Tibial artery (tissue), 4 donors: ENCODE data around the gene PAIP2.

Experiments
- DNase-seq, 2 donors: peaks; one replicate each; pipeline ENCODE4 v3.0.0-alpha.2; 2019
- H3K27ac ChIP-seq, 2 donors: fragments of 200-600 bp; sonication (generic) in 1 of 2; 1 replicate in 1 of 2; 2 replicates in 1 of 2; pipeline ENCODE4 v1.5.1; 2018 to 2019; ENCODE audit warnings: mild to moderate bottlenecking in 1 of 2
- H3K27me3 ChIP-seq, 2 donors: fragments of 200-600 bp; sonication (generic) in 1 of 2; one replicate each; pipeline versions ENCODE4 v1.5.1 to v1.6.0; 2016 to 2019
- H3K36me3 ChIP-seq, 3 donors: fragments of 200-600 bp; sonication (generic) in 2 of 3; one replicate each; pipeline ENCODE4 v1.5.1; 2016 to 2019; ENCODE audit warnings: mild to moderate bottlenecking in 2 of 3
- H3K4me1 ChIP-seq, 4 donors: fragments of 200-600 bp; sonication (generic) in 2 of 4; 1 replicate in 3 of 4; 2 replicates in 1 of 4; pipeline ENCODE4 v1.5.1; 2016 to 2019
- H3K4me3 ChIP-seq, 2 donors: fragments of 200-600 bp; sonication (generic) in 1 of 2; 1 replicate in 1 of 2; 2 replicates in 1 of 2; pipeline ENCODE4 v1.5.1; 2018 to 2019; ENCODE audit warnings: mild to moderate bottlenecking in 2 of 2
- H3K9me3 ChIP-seq, 3 donors: fragments of 200-600 bp; sonication (generic) in 1 of 3; one replicate each; pipeline ENCODE4 v1.5.1; 2016 to 2019
- intact Hi-C: fragments of 100-400 bp; cut with DNase I; formaldehyde crosslinking; loops from one replicate; pipeline ENCODE4 v1.15.0; 2023; ENCODE audit warnings: low total_unique reads
- TF ChIP-seq, protein P1 (sequence below), 2 experiments: fragments of 200-600 bp in 1 of 2; fragments of 450-650 bp in 1 of 2; IDR thresholded peaks; one replicate each; pipeline ENCODE4 v1.5.1; 2017 to 2019; ENCODE audit warnings: antibody characterized with exemption in 2 of 2, mild to moderate bottlenecking in 1 of 2, moderate library complexity in 1 of 2

PAIP2 gene

DNA sequence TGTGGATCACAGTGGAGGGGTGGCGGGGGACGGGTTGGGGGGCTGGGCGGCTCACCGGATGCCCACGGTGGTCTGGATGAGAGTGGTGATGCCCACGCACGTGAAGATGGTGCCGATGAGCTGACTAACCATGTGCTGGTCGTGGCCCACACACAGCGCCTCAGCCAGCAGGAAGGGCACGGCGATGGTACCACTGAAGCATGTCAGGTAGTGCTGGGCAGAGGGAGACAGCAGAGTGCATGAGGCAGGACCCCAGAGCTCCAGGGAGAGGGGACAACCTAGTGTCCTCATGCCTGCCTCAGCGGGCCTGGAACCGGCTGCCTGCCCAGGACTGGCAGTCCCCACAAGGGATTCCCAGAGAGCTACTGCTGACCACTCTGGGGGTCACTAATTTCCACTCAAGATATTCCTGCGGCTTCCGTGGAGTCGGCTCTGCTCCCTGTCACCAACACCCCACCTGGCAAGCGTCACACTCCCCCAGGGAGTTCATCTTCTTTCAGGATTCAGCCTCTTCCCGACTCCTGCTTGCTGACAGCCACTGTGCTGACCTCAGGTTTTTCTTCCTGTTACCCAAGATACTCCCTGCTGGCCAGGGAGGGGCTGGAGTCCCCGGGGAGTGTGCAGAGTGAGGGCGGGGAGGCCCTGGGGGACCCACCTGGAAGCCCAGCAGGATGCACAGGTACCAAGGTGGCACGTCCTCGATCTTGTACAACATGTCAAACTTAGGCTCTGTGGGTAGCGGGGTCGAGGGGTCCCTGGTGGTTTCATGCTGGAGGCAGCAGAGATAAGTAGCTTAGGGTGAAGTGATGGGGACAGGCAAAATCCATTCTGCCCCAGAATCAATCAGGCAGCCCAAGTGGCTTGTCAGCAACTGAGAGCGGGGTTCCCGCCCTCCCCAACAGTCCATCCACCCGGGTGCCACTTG is 40.4 kb downstream of the PAIP2 start:
- peak in 1 of 2 donors; percentile 60 for DNase-seq
- H3K4me1 ChIP-seq: peaks cover 0 to 13% (median 5%) of the 10 kb centered on the region in 4 donors
- TF ChIP-seq, protein P1, sequence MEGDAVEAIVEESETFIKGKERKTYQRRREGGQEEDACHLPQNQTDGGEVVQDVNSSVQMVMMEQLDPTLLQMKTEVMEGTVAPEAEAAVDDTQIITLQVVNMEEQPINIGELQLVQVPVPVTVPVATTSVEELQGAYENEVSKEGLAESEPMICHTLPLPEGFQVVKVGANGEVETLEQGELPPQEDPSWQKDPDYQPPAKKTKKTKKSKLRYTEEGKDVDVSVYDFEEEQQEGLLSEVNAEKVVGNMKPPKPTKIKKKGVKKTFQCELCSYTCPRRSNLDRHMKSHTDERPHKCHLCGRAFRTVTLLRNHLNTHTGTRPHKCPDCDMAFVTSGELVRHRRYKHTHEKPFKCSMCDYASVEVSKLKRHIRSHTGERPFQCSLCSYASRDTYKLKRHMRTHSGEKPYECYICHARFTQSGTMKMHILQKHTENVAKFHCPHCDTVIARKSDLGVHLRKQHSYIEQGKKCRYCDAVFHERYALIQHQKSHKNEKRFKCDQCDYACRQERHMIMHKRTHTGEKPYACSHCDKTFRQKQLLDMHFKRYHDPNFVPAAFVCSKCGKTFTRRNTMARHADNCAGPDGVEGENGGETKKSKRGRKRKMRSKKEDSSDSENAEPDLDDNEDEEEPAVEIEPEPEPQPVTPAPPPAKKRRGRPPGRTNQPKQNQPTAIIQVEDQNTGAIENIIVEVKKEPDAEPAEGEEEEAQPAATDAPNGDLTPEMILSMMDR (IDR thresholded peaks at IDR 0.05): no peak

DNA sequence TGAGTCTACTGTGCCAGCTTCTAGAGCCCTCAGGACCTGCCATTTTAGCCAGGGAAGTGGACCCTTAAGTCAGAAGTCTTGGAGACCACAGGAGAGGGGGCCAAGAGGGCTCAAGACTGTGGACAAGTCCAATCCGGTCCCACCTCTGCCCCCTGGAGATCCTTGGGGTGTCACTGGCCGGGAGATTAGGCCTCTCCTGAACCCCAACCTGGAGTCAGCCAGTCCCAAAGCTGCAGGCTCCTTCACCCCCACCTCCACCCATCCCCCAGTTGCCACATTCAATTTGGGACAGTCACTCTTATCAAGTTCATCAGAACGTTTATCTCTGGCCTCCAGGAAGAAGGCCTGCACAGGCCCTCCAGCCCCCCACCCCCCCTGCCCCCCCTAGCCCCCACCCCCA is 41.2 kb downstream of the PAIP2 start:
- TF ChIP-seq, protein P1 (IDR thresholded peaks at IDR 0.05): no peak
- intact Hi-C loops: no loop called here
- Histone ChIP-seq H3K36me3 (peaks cover 0 to 7% (median 0%) of the 10 kb centered on the region in 3 donors), H3K27ac (no peak overlapping the region), H3K27me3 (no peaks in the 10 kb centered on the region), H3K4me1 (peaks cover 0 to 13% (median 5%) of the 10 kb centered on the region in 4 donors), H3K9me3 (no peaks in the 10 kb centered on the region), H3K4me3 (no peak overlapping the region)
- peak in 1 of 2 donors; percentile 53 for DNase-seq

More for the DNA sequence above, 40.4 kb downstream of the PAIP2 start:
- no peak overlapping the region for H3K4me3 ChIP-seq
- no peaks in the 10 kb centered on the region for H3K27me3 ChIP-seq
- no peak overlapping the region for H3K27ac ChIP-seq
- peaks cover 0 to 8% (median 0%) of the 10 kb centered on the region in 3 donors for H3K36me3 ChIP-seq
- no peaks in the 10 kb centered on the region for H3K9me3 ChIP-seq
- intact Hi-C loops: no loop called here

- Histone ChIP-seq H3K9me3 (no peaks in the 10 kb centered on the region), H3K27ac (peak within 1 kb of the TSS in 1 of 2 donors; percentile 61), H3K4me1 (peaks cover 0 to 17% (median 8%) of the 10 kb centered on the region in 4 donors), H3K27me3 (no peaks in the 10 kb centered on the region), H3K4me3 (no peak within 1 kb of the TSS), H3K36me3 (peaks cover 0 to under 1% (median 0%) of the 10 kb centered on the region in 3 donors)
- TF ChIP-seq, protein P1 (IDR thresholded peaks at IDR 0.05): no peak
- DNase-seq: no peak
- intact Hi-C loops: no loop called here
These were observed 41.8 kb downstream of the PAIP2 start, which contains the start of gene SLC23A1 for GRCh38 chr5:139383275-139383992. SLC23A1 (minus strand) TSS chr5:139383297; CDS start chr5:139383253, 44 bp downstream.

DNA sequence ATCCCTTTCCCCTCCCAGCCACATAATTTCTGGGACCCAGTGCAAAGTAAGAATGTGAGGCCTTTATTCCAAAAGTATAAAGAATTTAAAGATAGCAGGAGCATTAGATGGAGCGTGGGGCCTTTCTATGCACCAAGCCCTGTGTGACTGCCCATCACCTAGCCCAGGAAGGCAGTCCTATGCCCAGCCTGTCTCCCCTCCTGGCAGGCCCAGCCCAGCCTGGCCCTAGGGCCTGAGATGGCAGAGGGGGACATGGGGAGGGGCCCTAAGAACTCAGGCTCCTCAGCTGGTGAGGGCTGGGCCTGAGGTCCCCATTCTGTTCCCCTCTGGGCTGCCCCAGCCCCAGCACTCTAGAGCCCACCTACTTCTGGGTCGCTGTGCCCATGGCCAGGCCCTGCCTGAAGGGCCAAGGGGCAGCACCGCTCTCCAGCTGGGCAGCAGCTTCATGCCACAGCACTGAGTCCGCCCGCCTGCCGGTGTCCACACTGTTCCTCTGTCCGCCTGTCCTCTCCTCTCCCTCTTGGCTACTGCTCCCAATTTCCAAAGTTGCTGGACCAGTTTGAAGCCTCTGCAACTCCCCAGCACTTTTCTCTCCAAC is 42.4 kb downstream of the PAIP2 start:
- Histone ChIP-seq H3K36me3 (no peaks in the 10 kb centered on the region), H3K27me3 (no peaks in the 10 kb centered on the region), H3K4me3 (no peak overlapping the region), H3K4me1 (peaks cover 0 to 20% (median 9%) of the 10 kb centered on the region in 4 donors), H3K27ac (peak overlapping the region in 1 of 2 donors; percentile 61), H3K9me3 (no peaks in the 10 kb centered on the region)
- TF ChIP-seq, protein P1 (IDR thresholded peaks at IDR 0.05): no peak
- DNase-seq: no peak
- intact Hi-C loops: no loop called here

DNA sequence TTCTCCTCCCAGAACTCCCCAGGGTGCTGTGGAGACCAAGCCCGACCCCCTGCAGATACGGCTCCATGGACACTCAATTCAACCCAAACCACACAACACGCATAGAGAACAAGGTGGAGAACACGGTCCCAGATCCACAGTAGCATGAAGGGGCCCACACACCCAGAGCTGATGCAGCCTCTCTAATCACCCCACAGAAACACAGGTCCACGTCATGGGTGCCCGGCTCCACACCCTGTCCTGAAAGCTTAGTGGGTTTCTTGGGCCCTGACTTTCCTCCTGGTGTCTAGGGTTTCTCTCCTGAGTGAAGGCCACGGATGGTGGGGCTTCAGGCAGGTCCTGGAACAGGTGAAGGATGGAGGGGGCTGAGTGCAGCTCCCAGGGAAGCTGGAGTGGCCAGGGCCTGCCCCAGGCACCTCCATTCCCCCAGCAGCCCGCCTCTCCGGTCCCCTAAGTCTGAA is 43.0 kb downstream of the PAIP2 start:
- no peaks in the 10 kb centered on the region for H3K9me3 ChIP-seq
- H3K4me1 ChIP-seq: peaks cover 0 to 20% (median 9%) of the 10 kb centered on the region in 4 donors
- peak in 1 of 2 donors; percentile 67 for DNase-seq
- TF ChIP-seq, protein P1 (IDR thresholded peaks at IDR 0.05): no peak
- H3K4me3 ChIP-seq: peak overlapping the region; percentile 27 to 34
- H3K36me3 ChIP-seq: no peaks in the 10 kb centered on the region
- intact Hi-C loops: no loop called here
- H3K27ac ChIP-seq: peak overlapping the region; percentile 1 to 61
- H3K27me3 ChIP-seq: no peaks in the 10 kb centered on the region
